NCI-H1048 (cell line): ENCODE results near the gene PCSK6.

Experiments
- DNase-seq: peaks from one replicate; lab custom pipeline; 2025; lab: John Stamatoyannopoulos, UW

PCSK6 gene

DNA sequence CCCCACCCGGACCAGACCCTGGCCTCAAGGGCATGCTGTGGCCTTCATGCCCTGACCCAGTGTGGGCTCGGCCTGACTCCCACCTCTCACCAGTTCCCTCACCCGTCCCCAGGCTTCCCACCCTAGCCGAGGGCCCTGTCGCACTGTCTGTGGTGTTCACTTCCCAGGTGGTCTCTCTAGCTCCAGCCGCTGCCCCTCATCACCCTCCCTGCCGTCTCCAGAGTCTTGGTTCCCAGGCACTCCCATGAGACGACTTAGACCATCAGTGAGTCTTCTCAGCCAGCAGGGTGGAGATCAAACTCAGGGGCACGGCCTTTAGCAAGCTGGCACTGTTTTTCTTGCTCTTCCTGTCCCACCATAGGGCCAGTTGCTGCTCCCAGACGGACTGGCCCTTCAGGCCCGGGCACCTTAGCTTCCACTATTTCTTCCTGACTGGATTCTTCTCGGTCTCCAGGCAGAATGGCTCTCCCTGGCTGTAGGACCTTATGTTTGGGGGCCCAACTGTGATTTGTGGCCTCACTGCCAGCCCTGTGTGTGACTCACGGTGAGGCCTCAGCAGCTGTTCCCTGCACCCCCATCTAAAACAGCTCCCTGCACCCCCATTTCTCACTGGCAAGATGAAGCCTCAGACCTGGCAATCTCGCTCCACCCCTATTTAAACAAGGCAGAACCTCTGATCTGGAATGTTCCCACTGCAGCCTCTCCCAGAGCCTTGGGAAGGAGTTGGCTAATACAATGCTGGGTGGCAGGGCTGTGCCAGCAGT, 9.4 kb upstream of the PCSK6 start:
- no peak for DNase-seq

DNA sequence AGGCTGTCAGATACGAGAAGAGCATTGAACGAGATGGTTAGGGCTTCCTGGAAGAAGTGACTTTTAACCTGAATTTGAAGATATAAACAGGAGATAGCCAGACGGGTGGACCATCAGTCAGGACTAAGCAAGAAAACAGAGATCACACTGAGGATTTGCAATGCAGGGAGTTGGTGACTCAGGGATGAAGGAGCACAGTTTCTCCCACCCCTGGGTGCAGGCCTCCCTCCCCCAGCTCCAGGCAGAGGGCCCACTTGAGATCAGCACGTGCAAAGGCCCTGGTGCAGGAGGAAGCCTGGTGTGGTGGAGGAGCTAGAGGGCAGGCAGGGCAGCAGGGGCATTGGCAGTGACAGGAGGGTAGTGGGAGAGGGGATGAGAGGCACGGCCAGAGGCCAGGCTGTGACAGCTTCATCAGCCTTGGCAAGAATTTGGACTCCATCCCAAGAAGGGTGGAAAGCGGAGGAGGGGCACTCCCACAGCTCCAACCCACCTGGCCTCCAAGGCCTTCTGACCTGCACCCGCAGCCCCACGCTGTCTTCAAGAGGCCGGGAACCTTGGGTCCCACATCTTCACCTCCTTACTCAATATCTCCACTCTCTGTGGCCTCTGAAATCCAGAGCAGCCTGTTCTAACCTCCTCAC, 8.7 kb upstream of the PCSK6 start:
- DNase-seq, result no peak

DNA sequence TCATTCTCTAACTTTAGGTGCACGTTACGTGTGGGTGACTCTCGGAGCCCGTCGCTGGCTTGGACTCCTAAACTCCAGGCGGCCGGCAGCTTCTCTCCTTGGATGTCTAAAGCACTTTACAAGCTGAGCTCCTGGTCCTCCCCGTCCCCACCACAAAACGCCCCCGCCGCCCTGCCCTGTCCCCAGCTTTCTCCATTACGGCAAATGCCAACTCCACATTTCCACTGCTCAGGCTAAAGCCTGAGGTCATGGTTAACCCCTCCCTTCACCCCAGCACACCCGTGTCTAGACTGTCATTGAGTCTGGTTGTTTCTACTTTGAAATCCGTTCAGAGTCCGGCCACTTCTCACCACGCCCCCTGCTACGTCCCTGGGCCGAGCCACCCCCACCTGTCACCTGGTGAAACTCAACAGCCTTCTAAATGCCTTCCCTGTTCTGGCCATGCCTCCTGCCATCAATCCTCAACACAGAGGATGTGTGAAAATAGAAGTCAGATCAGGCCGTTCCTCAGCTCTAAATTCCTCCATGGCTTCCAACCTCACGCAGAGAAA, 8.1 kb upstream of the PCSK6 start:
- no peak for DNase-seq

DNA sequence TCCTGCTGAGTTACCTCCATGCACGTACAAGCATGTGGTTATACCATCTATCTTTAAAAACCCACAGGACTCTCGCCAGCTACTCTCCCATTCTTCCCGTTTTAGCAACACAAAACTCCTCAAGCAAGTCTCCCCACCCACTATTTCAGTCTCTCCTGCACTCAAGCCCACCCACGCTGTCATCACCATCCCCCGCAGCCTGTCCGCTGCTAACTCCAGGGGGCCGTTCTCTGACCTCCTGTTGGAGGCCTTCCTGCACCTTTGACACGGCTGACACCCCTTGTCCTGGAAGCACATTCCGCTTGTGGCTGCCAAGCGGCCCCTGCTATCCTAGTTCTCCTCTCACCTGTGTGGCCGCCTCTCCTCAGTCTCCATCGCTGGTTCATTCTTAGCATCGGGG, 7.5 kb upstream of the PCSK6 start:
- DNase-seq, result no peak

DNA sequence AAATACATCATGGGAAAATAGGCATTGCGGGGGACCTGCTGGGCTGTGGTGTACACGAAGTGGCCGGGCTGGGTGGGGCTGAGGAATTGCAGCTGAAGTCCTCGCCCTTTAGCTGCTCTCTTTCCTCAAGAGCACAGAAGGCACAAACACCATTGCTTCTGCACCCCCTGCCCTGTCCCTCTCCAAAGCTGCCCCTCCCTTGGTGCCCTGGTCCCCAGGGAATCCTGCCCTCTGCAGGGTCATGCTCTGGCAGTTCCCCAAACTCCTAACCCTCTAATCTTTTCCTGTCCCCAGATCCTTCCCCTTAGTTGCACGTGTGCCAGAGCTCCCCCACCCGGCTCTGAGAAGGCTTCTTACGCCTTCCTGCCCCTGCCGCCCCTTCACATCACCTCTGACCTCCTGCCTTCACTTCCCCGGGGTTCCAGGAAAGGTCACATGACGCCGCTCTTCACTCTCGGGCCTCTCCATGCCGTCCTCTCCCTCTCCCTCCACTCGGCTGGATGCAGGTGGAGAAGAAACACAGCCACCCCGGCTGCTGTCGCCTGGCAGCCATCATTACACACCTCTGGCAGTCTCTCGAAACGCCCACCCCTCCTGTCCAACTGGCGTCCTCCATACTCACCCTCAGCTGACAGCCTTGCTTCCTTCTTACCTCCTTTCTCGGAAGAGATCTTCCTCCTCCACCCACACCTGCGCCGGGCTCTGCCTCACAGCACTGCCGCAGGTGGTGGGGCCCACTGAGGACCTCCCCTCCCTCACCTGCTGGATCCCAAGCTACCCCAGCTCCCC, 6.9 kb upstream of the PCSK6 start:
- DNase-seq, result no peak

DNA sequence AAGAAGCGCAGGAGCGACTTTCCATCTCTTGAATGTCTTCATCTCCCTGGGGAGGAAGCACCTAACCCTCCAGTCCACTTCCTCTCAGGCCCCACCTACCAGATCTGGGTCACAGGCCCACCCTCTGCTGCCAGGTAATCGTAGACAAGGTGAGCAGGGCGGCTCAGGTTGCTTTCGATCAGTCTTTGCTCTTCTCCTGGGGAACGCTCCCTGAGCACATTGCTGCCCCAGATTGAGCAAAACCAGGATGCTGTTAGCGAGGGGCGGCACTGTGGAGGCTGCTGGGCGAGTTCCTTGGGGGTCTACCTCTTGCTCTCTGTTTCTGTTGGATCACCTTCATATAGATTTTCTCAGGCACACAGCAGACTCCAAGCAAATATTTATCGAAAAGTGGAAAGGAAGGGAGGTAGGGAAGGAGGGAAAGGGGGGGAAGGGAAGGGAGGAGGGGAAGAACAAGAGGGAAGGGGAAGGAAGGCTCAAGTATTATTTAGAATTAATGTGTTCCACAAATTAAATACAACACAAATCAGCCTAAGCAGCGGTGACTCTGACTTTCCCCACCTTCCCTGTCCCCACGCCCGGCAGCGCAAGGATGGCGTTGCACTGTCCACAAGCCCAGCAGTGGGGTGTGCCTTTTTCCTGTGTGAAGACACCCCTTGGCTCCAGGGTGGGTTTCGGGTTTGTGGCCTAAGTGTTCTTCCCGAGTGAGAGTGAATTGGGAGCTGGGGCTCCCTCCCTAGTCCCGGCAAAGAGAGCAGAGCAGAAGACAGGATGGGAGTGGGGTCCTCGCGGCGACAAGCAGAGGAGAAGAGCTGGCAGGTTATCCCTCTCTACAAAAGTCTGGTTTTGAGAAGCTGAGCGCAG, 6.1 kb upstream of the PCSK6 start:
- DNase-seq, result no peak

DNA sequence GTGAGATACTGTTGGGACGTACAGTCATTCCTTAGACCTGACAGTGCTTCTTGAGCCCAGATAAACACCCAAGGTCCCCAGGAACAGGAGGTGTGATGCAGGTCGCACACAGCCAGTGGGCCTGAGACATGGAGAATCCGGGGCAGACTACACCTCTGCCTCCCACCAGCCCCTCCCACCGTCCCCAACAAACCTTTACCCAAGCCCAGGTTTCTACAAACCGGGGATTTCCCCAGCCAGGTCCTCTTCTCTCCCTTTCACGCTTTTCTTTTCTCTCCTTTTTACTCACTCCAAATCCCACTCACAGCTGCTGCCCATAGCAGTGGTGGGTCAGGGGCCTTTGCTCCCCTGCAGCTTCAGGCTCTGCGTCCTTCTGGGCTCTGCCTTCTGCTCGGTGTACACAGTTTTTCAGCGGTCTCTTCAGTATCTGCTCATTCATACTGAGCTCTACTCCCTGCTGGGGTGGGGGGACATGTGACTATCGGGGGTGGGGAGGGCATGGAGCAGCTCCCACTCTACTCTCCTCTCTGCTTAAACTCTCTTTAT, 4.8 kb upstream of the PCSK6 start:
- DNase-seq, result no peak

DNA sequence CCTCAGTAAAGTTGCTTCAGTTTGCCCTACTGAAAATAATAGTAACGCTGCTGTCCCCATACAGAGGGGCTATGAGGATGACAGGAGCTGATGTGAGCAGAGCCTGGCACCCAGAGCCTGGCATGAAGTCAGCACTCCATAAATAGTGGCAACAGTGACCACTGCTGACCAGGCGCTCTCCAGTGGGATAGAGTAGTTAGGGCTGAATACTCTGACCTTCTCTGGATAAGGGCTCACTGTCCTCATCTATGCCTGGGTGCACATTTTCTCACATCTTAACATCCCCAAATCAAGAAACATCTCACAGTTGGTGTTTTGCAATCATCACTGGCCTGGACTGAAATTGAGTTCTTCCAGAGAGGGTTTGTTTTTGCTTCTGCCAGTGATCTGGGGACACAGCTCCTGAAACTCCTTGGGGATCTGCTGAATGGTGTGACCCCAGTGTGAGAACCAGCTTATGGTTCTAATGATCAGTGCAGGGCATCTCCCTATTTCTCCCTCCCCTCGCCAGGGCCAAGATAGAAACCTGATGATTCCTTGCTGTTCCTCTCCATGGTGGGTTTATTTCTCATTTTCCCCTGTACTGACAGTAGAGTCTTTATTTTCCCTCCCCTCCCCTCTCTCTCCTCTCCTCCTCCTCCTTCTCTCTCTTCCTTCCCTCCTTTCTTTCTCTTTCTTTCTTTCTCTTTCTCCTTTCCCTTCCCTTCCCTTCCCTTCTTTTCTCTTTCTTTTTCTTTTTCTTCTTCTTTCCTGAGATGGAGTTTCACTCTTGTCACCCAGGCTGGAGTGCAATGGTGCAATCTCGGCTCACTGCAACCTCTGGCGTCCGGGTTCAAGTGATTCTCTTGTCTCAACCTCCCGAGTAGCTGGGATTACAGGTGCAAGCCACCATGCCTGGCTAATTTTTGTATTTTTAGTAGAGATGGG, 3.5 kb upstream of the PCSK6 start:
- no peak for DNase-seq

DNA sequence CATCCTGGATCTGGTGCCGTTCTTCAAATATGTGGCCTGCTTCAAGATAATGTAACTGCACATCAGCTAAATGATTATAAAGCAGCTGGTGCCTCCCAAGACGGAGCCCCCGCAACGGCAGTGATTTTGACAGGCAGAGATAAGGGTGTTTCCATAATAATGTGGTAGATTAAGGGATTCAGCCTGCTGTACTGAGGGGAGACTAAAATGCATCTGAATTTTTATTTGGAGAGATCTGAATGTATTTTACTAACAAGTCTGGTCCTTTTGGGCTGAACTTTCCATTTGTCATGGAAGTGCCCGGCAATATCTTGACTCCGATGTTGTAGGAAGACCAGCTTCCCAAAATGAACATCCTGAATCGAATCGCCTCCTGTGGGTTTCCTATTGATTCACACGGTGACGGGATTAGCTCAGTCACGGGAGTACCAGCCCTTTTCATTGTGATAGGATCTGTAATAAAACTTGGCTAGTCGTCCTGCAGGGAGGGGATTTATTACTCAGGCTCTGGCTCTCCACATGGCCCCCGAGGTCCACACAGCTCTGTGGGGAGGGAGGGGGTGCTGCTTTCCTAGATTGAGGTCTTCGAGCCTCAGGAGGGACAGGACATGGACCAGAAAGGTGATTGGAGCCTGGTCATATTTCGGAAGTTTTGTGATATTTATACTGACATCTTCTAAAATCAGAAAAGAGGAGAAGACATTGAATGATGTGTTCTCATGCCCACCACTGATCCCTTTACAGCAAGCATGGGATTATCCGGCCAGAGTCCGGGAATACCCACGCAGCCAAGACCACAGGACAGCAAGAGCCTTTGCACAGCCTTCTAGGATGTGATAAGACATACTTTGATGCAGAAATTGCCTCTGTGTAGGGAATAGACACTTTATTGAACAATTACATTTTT, 2.5 kb upstream of the PCSK6 start:
- DNase-seq, result no peak

DNA sequence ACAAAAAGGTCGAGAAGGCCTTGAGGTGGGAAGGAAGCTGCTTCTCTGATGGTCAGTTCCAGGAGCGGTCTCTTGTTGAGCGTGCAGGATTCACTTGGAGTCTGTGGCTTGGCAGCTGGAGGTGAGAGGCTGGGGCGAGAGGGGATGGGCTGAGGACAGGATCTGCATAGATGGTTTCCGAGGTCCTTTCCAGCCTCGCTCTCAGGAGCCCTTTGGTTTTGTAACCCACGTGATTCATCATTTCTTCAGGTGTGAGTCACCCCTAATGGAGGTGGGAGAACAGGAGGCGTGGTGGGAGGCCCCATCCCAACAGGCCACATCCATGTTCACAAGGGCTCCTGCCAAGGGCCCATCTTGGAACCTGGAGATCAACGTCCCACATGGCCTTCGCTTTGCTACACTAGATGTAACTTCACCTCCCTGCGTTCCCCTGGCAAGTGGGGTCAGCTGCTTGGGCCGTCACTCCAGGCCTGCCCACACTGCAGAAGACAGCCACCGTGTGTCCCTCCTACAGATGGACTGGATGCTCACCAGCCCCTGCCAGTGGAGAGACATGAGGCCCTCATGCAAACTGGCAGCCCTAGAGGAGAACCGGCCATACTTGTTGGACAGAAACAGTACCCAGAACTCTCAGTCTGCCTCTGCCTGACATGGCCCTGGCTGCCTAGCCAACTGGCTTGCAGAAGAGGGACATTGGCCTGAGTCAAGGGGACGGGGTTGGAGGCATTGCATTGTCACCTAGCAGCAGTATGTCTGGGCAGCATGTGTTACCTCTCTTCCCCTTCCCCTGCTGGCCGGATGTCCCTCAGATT, 1.6 kb upstream of the PCSK6 start:
- no peak for DNase-seq

DNA sequence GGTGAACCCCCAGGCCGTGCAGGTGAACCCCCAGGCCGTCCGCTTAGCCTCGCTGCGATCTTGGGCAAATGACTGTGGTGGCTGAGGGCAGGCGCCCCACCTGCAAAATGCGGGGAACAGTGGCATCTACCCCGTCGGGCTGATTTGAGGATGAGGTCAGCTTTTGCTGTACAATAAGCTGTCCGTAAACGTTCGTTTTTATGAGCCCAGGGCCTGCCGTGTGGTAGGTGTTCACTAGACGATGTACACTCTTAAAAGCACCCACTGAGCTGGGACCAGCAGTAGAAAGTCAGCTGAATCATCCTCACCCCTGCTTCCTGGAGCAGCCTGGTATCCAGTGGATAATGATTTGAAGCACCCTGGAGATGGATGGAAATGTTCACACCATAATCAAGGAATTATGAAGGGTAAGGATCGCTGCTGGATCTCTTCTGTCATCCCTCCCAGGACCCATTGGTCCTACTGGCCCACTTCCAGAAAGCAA, 943 bp upstream of the PCSK6 start:
- DNase-seq, result no peak

DNA sequence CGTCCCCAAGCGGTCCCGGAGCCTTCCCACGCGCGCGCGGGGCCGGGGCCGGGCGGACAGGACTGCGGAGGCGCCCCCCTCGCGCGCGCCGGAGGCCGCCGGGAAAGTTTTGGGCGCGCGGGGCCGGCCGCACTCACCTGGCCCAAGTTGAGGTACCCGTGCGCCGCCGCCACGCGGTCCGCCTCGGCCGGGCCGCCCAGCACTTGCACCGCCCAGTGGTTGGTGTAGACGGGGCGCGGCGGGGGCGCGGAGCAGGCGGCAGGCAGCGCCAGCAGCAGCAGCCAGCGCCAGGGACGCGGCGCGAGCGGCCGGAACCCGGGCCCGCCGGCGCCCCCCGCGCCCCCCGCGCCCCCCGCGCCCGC, 289 bp downstream of the PCSK6 start:
- no peak for DNase-seq

DNA sequence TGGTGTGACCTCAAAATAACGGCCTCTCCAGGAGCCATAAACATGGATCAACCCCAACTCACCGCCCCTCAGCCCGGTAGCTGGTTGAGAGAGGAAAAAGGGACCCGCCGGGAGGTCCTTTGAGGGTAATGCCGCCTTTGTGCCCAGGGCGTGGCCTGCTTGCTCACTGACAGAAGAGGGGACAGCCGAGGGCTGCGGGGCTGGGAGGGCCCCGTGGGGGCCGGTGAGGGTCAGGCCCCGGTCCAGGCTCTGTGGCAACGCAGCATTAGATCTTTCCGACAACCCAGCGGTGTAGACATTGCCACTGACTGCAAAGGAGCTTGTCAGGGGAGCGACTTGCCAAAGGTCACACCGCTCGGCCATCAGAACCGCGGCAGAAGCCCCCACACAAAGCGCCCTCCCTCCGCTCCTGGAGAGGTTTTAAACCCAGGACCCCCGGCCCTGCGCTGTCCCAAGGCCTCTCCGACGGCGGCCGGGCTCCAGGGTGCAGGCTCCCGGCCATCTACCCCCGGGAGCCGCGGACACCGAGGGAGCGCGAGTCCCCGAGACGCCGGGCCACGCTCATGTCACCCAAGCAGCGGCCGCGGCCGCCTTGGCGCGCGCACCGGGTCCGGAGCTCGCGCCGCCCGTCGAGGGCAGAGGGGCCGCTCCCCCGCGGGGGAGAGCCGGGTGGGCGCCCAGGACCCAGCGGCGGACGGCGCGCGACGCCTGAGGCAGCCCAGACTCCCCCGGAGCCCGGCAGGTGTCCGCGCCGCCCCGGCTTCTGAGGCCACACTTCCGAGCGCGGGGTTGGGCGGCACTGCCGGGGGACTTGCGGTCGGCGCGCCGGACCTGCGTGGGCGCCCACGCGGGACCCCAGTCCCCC, 975 bp downstream of the PCSK6 start:
- DNase-seq, result no peak

DNA sequence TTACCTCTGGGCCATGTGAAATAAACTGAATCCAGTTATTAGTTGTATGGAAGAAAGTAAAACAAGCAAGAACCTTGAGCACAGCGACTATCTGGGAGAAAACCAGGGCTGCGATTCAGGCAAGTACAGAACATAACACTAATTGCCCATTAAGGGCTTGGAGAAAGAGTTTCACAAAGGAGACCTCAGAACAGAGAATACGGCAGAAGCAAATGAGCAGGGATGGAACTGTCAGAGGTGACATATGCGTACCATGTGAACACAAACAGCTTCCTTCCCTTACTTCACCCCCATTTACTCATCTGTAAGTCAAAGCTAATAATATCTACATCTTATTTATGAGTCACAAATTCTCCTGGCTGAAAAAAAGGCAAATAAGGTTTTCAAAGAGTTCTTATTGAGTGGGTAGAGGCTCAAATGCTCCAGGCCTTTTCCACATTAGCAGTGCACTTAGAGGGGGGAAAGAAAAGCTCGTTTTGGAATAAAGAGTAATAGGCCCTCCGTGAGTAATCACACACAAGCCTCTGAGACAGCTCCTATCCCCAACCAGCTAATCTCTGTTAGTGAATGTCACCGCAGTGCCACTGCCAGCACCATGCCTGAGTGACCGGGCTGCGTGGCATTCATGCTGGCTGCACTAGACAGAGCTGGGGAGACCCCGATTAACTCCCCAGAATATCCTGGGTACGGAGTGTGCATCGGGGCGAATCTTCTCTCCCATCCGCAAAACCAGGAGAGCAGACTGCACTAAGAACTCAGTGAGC, 2.6 kb downstream of the PCSK6 start:
- DNase-seq, result no peak

DNA sequence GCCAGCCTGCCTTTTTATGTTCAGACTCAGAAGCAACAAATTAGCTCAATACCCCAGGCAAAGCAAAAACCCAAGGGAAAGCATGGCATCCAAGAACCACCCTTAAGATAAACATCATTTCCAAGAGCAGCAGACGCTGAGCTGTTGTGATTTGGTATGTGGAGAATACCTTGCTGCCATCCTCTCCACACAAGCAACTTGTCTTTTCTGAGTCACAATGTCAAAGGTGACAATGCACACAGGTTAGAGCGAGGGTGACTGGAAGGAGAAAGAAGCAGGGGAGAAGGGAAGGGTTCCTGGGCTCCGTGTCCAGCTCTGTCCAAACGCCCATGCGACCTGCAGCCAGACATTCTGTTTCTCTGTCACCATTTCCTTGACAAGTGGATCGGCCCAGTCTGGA, 6.0 kb downstream of the PCSK6 start:
- DNase-seq, result no peak

DNA sequence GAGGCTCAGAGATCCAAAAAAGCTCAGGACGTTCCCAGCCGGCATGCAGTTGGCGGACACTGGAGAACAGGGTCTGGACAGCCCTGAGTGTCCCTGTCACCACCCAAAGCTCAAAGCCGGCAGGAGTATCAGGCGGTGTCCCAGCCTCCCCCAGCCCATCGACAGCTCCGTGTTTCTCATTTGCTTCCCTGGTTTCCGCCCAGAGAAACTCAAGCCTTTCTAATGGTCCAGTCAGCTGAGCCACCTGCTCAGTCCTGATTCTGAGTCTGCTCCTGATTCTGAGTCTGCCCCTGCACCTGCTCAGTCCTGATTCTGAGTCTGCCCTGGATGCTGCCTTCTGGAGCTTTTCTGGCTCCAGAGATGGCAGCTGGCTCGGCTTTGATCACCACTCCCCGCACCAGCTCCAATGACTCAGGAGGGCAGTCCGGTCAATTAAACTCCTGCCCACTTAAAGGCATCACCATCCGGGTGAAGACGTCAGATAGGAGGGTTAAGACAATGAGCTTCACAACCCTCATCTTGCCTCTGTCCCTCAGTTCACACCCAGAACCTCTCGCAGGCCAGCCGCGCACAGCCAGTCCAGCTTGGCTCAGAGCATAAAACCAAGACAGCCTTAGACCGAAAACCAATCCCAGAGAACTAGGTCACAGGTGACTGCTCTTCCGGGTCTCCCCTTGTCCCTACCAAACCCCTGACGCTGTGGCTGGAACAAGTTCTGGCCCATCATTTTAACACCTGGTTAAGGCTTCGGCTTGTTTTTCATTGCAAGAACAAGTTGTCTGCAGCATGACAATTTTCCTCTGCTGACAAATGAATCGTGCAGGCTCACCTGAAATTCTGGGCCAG, 6.8 kb downstream of the PCSK6 start:
- DNase-seq, result no peak
